Suprapubic skin (tissue), 4 donors: ENCODE results near the gene PHETA1. TPM values are rescaled to one million over a fixed set of nuclear protein-coding genes. Genes with fewer than 3 reads are reported as not detected.

ENCODE experiments used
- DNase-seq, 2 donors: peaks; one replicate each; pipeline ENCODE4 v3.0.0-alpha.2; 2019; ENCODE audit warnings: low spot score in 2 of 2
- H3K27ac ChIP-seq: fragments of 200-600 bp; sonication (generic); one replicate; pipeline ENCODE4 v1.5.1; 2019
- H3K27me3 ChIP-seq: fragments of 200-600 bp; sonication (generic); one replicate; pipeline ENCODE4 v1.5.1; 2019
- H3K36me3 ChIP-seq: fragments of 200-600 bp; sonication (generic); one replicate; pipeline ENCODE4 v1.5.1; 2019
- H3K4me1 ChIP-seq: fragments of 200-600 bp; sonication (generic); one replicate; pipeline ENCODE4 v1.5.1; 2019
- H3K4me3 ChIP-seq: fragments of 200-600 bp; sonication (generic); one replicate; pipeline ENCODE4 v1.5.1; 2019; ENCODE audit warnings: mild to moderate bottlenecking
- H3K9me3 ChIP-seq: fragments of 200-600 bp; sonication (generic); one replicate; pipeline ENCODE4 v1.5.1; 2019
- EP300 ChIP-seq: sonication (generic); formaldehyde crosslinking; IDR thresholded peaks from one replicate; pipeline ENCODE4 v1.6.1; 2017; ENCODE audit warnings: antibody characterized with exemption
- POLR2A ChIP-seq, 2 donors: fragments of 450-650 bp; IDR thresholded peaks; one replicate each; pipeline ENCODE4 v1.6.1; 2017; ENCODE audit warnings: antibody characterized with exemption in 2 of 2, mild to moderate bottlenecking in 2 of 2, moderate library complexity in 2 of 2
- POLR2AphosphoS5 ChIP-seq, 3 donors: sonication (generic); formaldehyde crosslinking; IDR thresholded peaks; one replicate each; pipeline ENCODE4 v1.6.1; 2017; ENCODE audit warnings: antibody characterized with exemption in 3 of 3
- WGBS: methylation state at CpG from one replicate; pipeline ENCODE4 v1.1.5; 2018; 5-methylcytosine and 5-hydroxymethylcytosine counted together
- total RNA-seq, 4 donors: library from RNA; depleted of rRNA; stranded (reverse); fragments of >200 nt; gene quantifications; one replicate each; pipeline ENCODE4 v1.1.0, GENCODE V29; 2016
- TF ChIP-seq, protein P1 (sequence below), 2 donors: fragments of 200-600 bp in 1 of 2; fragments of 450-650 bp in 1 of 2; sonication (generic) in 1 of 2; IDR thresholded peaks; one replicate each; pipeline ENCODE4 v1.5.1; 2016 to 2019; ENCODE audit warnings: antibody characterized with exemption in 2 of 2, mild to moderate bottlenecking in 1 of 2, moderate library complexity in 1 of 2

The PHETA1 gene
- total RNA-seq, 4 donors from 2014 or later, result 15.9 to 25.7 (median 23.2) TPM

DNA sequence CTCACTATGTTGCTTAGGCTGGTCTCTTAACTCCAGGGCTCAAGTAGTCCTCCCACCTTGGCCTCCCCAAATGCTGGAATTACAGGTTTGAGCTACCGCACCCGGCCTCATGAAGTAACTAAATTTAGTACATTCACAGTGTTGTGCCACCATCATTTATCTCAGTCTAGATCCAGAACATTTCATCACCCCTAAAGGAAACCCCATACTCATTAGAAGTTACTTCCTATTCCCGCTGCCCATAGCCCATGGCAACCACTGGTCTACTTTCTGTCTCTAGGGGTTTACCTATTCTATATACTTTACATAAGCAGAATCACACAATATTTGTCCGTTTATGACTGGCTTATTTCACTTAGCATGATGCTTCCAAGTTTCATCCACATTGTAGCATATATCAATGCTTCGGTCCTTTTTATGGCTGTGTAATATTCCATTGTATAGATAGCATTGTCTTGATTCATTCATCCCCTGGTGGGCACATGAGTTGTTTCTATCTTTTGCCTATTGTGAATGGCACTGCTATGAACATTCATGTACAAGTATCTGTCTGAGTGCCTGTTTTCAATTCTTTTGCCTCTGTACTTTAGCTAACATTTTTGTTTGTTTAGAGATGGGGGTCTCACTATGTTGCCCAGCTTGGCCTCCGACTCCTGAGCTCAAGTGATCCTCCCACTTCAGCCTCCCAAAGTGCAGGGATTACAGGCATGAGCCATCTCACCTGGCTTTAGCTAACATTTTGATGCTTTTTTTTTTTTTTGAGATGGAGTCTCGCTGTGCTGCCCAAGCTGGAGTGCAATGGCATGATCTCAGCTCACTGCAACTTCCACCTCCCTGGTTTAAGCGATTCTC, 26.7 kb upstream of the PHETA1 start:
- no peaks in the 10 kb centered on the region for H3K27me3 ChIP-seq
- DNase-seq, result no peak
- no peak overlapping the region for H3K27ac ChIP-seq
- H3K36me3 ChIP-seq, result no peaks in the 10 kb centered on the region
- WGBS, result 81% methylated on average over 8 of the region's 8 CpGs
- TF ChIP-seq POLR2A (IDR thresholded peaks at IDR 0.05), result no peak
- TF ChIP-seq POLR2AphosphoS5 (IDR thresholded peaks at IDR 0.05), result no peak
- TF ChIP-seq, protein P1, sequence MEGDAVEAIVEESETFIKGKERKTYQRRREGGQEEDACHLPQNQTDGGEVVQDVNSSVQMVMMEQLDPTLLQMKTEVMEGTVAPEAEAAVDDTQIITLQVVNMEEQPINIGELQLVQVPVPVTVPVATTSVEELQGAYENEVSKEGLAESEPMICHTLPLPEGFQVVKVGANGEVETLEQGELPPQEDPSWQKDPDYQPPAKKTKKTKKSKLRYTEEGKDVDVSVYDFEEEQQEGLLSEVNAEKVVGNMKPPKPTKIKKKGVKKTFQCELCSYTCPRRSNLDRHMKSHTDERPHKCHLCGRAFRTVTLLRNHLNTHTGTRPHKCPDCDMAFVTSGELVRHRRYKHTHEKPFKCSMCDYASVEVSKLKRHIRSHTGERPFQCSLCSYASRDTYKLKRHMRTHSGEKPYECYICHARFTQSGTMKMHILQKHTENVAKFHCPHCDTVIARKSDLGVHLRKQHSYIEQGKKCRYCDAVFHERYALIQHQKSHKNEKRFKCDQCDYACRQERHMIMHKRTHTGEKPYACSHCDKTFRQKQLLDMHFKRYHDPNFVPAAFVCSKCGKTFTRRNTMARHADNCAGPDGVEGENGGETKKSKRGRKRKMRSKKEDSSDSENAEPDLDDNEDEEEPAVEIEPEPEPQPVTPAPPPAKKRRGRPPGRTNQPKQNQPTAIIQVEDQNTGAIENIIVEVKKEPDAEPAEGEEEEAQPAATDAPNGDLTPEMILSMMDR (IDR thresholded peaks at IDR 0.05), result no peak
- no peak for TF ChIP-seq EP300
- no peaks in the 10 kb centered on the region for H3K9me3 ChIP-seq
- no peak overlapping the region for H3K4me3 ChIP-seq
- H3K4me1 ChIP-seq, result peaks cover 10% of the 10 kb centered on the region

DNA sequence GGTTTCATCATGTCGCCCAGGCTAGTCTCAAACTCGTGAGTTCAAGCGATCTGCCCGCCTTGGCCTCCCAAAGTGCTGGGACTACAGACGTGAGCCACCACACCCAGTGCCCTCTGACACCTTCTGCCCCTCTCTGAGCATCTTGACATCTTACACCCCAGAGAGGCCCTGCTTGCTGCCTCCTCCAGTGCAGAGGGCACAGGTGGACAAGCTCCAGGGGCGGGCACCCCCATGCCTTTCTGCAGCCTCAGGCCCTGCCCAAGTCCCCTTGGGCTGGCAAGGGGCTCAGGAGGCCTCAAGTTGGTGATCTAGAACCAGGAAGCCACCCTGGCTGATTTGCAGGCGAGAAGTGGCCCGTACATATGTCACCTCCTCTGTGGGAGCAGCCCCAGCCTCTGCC, 25.6 kb upstream of the PHETA1 start:
- Histone ChIP-seq H3K27ac (no peak overlapping the region), H3K9me3 (no peaks in the 10 kb centered on the region), H3K36me3 (no peaks in the 10 kb centered on the region), H3K4me3 (no peak overlapping the region), H3K4me1 (peaks cover 10% of the 10 kb centered on the region), H3K27me3 (no peaks in the 10 kb centered on the region)
- TF ChIP-seq EP300, result no peak
- no peak for TF ChIP-seq POLR2AphosphoS5 (IDR thresholded peaks at IDR 0.05)
- TF ChIP-seq POLR2A (IDR thresholded peaks at IDR 0.05), result no peak
- no peak for DNase-seq
- 73% methylated on average over 8 of the region's 8 CpGs for WGBS

DNA sequence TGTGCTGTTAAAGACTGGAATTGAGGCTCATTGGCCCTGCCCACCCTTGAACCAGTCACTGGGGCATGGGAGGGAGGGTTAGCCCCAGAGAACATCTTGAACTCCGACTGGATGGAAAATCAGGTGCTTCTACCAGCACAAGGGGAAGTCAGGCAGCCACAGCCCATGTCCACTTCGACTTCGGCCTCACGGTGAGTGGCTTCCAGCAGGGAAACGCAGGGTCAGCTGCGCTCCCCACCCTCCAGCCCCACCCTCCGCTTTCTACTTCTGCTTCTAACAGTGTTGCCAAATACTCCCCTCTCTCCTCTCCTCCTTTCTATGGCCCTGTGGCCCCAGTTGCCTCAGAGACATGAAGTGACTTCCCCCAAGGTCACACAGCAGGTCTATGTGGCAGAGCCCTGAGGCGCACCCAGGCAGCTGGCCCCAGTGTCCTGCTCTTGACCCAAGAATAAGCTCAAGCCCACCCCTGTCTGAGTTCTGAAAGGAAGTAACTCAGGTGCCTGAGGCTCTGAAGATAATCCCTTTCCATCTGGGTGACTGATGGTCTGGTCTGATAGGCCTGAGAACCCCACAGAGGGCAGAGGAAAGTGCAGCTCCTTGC, 24.9 kb upstream of the PHETA1 start:
- 77% methylated on average over 8 of the region's 8 CpGs for WGBS

DNA sequence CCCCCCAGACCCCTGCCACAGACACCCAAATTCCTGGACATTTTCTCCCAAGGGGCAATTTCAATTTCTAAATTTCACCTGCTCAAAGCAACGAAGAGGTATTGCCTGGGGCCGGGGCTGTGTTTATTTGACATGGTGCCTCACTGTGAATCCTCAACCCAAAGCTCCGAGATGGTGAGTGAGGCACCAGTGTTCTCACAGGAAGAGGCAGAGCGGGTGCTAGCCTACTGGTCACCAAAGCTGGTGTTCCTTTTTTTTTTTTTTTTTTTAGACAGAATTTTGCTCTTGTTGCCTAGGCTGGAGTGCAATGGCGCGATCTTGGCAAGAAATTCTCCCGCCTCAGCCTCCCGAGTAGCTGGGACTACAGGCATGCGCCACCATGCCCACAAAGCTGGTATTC, 22.0 kb upstream of the PHETA1 start:
- Histone ChIP-seq H3K9me3 (no peaks in the 10 kb centered on the region), H3K27me3 (no peaks in the 10 kb centered on the region), H3K27ac (no peak overlapping the region), H3K4me3 (no peak overlapping the region), H3K36me3 (no peaks in the 10 kb centered on the region), H3K4me1 (no peaks in the 10 kb centered on the region)
- WGBS, result 81% methylated on average over 9 of the region's 9 CpGs
- TF ChIP-seq EP300, result no peak
- TF ChIP-seq POLR2AphosphoS5 (IDR thresholded peaks at IDR 0.05), result no peak
- no peak for TF ChIP-seq POLR2A (IDR thresholded peaks at IDR 0.05)
- TF ChIP-seq, protein P1 (IDR thresholded peaks at IDR 0.05), result no peak
- no peak for DNase-seq

More for the DNA sequence above, 24.9 kb upstream of the PHETA1 start:
- H3K36me3 ChIP-seq, result no peaks in the 10 kb centered on the region
- H3K4me3 ChIP-seq, result no peak overlapping the region
- no peak for DNase-seq
- peaks cover 10% of the 10 kb centered on the region for H3K4me1 ChIP-seq
- no peak overlapping the region for H3K27ac ChIP-seq
- H3K27me3 ChIP-seq, result no peaks in the 10 kb centered on the region
- TF ChIP-seq EP300, result no peak
- no peak for TF ChIP-seq POLR2A (IDR thresholded peaks at IDR 0.05)
- TF ChIP-seq, protein P1 (IDR thresholded peaks at IDR 0.05), result no peak
- no peak for TF ChIP-seq POLR2AphosphoS5 (IDR thresholded peaks at IDR 0.05)
- H3K9me3 ChIP-seq, result no peaks in the 10 kb centered on the region

DNA sequence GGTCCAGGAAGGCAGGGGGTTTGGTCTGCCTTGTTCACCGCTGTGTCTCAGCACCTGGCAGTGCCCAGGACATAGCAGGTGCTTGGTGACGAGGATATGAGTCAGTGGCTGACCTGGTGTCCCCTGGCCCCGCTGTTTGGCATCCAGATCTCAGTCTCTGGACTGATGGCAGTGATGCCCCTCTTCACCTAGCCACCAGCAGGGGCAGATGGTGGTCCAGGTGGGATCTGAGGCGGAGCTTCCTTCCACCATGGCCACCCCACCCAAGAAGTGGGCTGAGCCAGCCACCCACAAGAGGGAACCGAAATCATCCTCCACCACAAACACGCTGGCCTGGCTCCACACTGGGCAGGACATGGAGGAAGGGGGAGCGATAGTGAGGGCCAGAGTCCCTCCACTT, 20.7 kb upstream of the PHETA1 start:
- 82% methylated on average over 2 of the region's 7 CpGs for WGBS
- no peaks in the 10 kb centered on the region for H3K36me3 ChIP-seq
- no peaks in the 10 kb centered on the region for H3K27me3 ChIP-seq
- TF ChIP-seq EP300, result no peak
- TF ChIP-seq POLR2A (IDR thresholded peaks at IDR 0.05), result no peak
- TF ChIP-seq, protein P1 (IDR thresholded peaks at IDR 0.05), result no peak
- no peak for TF ChIP-seq POLR2AphosphoS5 (IDR thresholded peaks at IDR 0.05)
- H3K4me1 ChIP-seq, result no peaks in the 10 kb centered on the region
- no peak for DNase-seq
- no peak overlapping the region for H3K4me3 ChIP-seq
- no peak overlapping the region for H3K27ac ChIP-seq
- no peaks in the 10 kb centered on the region for H3K9me3 ChIP-seq
